ENCODE measurements around the gene NRL. TPM values are rescaled to one million over a fixed set of nuclear protein-coding genes. Genes with fewer than 3 reads are reported as not detected.
A peak's percentile ranks its signal among the peaks of the same experiment; 100 is the strongest.

The NRL gene
- polyA plus RNA-seq, 1 donor: 1.6 TPM

DNA sequence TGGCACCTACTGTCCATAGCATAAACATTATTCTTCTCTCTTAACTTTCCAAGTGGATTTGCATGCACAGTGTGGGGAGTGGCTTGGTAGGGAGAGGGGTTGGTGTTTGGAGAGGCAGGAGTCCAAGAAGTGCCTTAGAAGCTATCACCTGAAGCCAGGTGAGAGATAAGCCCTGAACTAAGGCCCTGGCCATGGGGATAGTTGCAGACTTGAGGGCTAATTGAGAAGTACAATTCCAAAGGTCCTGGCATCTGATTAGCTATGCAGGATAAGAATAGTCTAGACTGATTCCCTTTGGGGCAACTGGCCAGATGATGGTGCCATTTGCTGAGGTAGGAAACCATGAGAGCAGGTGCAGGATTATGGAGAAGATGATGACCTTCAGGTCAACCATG lies 22.6 kb downstream of the NRL start:
- peak overlapping the region; percentile 96 for H3K27ac ChIP-seq (ENCODE audit: low read length)
- H3K9me3 ChIP-seq (ENCODE audit: control insufficient read depth, low read depth, low read length): no peaks in the 10 kb centered on the region
- no peaks in the 10 kb centered on the region for H3K27me3 ChIP-seq (ENCODE audit: control insufficient read depth, insufficient read depth, low read length)
- peak; percentile 88 to 95 for DNase-seq
- peaks cover 47% of the 10 kb centered on the region for H3K4me1 ChIP-seq (ENCODE audit: control insufficient read depth, insufficient read depth, low read length)
- H3K36me3 ChIP-seq (ENCODE audit: control insufficient read depth, insufficient read depth, low read length): peaks cover 7% of the 10 kb centered on the region
- H3K4me3 ChIP-seq (ENCODE audit: low read length): no peak overlapping the region

- Histone ChIP-seq H3K36me3 (ENCODE audit: control insufficient read depth, insufficient read depth, low read length) (no peaks in the 10 kb centered on the region), H3K9me3 (ENCODE audit: control insufficient read depth, low read depth, low read length) (no peaks in the 10 kb centered on the region), H3K27ac (ENCODE audit: low read length) (no peak overlapping the region), H3K27me3 (ENCODE audit: control insufficient read depth, insufficient read depth, low read length) (no peaks in the 10 kb centered on the region), H3K4me3 (ENCODE audit: low read length) (no peak overlapping the region), H3K4me1 (ENCODE audit: control insufficient read depth, insufficient read depth, low read length) (peaks cover 31% of the 10 kb centered on the region)
- WGBS (ENCODE audit: insufficient coverage, low lambda C conversion rate): no CpG with 5 or more reads among the region's 6 CpGs
- no peak for DNase-seq
These were observed 24.9 kb downstream of the NRL start for GRCh38 chr14:24089890-24090289.

DNA sequence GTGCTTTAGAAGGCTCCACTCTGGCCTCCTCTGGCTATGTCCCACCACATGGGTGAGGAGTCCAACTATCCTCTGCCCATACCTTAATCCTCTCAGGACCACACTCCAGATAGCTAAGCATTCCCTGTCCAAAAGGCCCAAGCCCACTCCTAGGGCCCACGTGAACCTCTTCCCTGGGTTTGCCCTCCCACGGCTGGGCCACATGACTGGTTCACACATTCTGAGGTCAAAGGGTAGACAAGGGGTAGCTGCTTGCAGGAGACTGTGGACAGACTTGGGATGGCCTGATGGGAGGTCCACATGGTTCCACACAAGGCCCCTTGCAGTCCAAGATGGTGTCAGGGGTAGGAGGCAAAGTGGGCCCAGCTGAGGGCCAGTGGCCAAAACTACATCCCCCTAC lies 26.7 kb downstream of the NRL start:
- no CpG with 5 or more reads among the region's 2 CpGs for WGBS (ENCODE audit: insufficient coverage, low lambda C conversion rate)

DNA sequence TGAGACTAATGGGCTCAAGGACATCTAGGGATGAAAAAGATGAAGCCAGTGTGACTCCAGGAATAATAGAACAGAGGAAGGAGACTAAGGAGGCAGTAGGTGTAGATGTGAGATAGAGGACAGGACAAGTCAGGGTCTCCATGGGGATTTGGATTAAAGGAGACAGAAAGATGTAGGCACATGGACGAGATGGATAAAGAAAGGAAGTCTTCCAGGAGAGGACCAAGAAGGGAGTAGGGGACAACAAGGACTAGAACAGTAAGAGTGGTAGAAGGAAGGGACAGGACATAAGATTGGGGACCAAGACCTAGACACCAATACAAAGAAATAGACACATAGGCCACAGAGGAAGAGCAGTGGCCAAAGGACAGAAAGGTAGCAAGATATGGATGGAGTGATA lies 27.7 kb downstream of the NRL start:
- WGBS (ENCODE audit: insufficient coverage, low lambda C conversion rate): 83% methylated on average over 1 of the region's 1 CpG

More for the DNA sequence above, 26.7 kb downstream of the NRL start:
- Histone ChIP-seq H3K36me3 (ENCODE audit: control insufficient read depth, insufficient read depth, low read length) (no peaks in the 10 kb centered on the region), H3K27me3 (ENCODE audit: control insufficient read depth, insufficient read depth, low read length) (no peaks in the 10 kb centered on the region), H3K9me3 (ENCODE audit: control insufficient read depth, low read depth, low read length) (no peaks in the 10 kb centered on the region), H3K4me3 (ENCODE audit: low read length) (no peak overlapping the region), H3K4me1 (ENCODE audit: control insufficient read depth, insufficient read depth, low read length) (peaks cover 24% of the 10 kb centered on the region), H3K27ac (ENCODE audit: low read length) (no peak overlapping the region)
- DNase-seq: no peak

GRCh38 chr14:24086193-24086955 lies 28.4 kb downstream of the NRL start:
- H3K4me3 ChIP-seq (ENCODE audit: low read length): no peak overlapping the region
- H3K36me3 ChIP-seq (ENCODE audit: control insufficient read depth, insufficient read depth, low read length): no peaks in the 10 kb centered on the region
- peaks cover 5% of the 10 kb centered on the region for H3K27me3 ChIP-seq (ENCODE audit: control insufficient read depth, insufficient read depth, low read length)
- no peak for DNase-seq
- H3K9me3 ChIP-seq (ENCODE audit: control insufficient read depth, low read depth, low read length): no peaks in the 10 kb centered on the region
- no peak overlapping the region for H3K27ac ChIP-seq (ENCODE audit: low read length)
- H3K4me1 ChIP-seq (ENCODE audit: control insufficient read depth, insufficient read depth, low read length): peaks cover 16% of the 10 kb centered on the region
- WGBS (ENCODE audit: insufficient coverage, low lambda C conversion rate): no CpG with 5 or more reads among the region's 3 CpGs

More for the DNA sequence above, 27.7 kb downstream of the NRL start:
- no peaks in the 10 kb centered on the region for H3K27me3 ChIP-seq (ENCODE audit: control insufficient read depth, insufficient read depth, low read length)
- DNase-seq: no peak
- no peaks in the 10 kb centered on the region for H3K36me3 ChIP-seq (ENCODE audit: control insufficient read depth, insufficient read depth, low read length)
- H3K4me3 ChIP-seq (ENCODE audit: low read length): no peak overlapping the region
- peaks cover 17% of the 10 kb centered on the region for H3K4me1 ChIP-seq (ENCODE audit: control insufficient read depth, insufficient read depth, low read length)
- H3K27ac ChIP-seq (ENCODE audit: low read length): no peak overlapping the region
- H3K9me3 ChIP-seq (ENCODE audit: control insufficient read depth, low read depth, low read length): no peaks in the 10 kb centered on the region

DNA sequence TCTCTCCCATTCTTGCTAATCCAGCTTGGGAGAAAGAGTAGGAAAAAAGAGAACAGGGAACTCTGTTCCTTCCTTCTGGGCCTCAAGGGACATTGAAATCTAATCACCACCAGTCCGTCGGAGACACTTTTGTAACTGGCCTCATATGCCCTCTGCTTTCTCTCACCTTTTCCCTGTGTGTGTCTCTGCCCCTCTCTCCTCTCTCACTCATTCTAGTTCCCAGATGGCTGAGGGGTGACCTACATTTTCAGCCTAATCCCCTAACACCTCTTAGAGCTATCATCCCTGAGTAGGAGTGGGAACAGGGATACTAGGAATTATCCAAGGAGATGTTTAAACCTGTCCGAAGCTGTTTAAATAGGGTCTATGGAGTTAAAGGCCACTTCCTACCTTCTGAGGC lies 29.5 kb downstream of the NRL start:
- DNase-seq: no peak
- WGBS (ENCODE audit: insufficient coverage, low lambda C conversion rate): 75% methylated on average over 2 of the region's 3 CpGs
- no peak overlapping the region for H3K4me3 ChIP-seq (ENCODE audit: low read length)
- no peaks in the 10 kb centered on the region for H3K36me3 ChIP-seq (ENCODE audit: control insufficient read depth, insufficient read depth, low read length)
- H3K27ac ChIP-seq (ENCODE audit: low read length): no peak overlapping the region
- H3K27me3 ChIP-seq (ENCODE audit: control insufficient read depth, insufficient read depth, low read length): peaks cover 6% of the 10 kb centered on the region
- H3K9me3 ChIP-seq (ENCODE audit: control insufficient read depth, low read depth, low read length): no peaks in the 10 kb centered on the region
- peaks cover 14% of the 10 kb centered on the region for H3K4me1 ChIP-seq (ENCODE audit: control insufficient read depth, insufficient read depth, low read length)

DNA sequence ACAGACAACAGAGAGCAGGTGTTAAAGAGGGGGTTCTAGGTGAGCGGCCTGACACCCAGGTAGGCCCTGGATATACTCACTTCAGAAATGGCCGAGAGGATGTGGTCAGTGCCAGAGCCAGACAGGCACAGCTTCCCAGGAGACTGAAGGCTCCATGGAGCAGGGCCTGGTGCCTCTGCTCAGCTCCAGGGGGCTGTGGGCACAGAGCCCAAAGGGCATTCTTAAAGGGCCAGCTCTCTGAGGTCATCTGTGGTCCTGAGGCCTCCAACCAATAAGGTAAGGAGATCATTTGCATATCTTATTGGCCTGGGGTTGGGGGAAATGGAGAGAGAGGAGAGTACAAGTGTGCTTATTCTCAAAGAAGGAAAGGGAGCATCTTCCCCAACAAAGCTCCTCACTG lies 30.3 kb downstream of the NRL start:
- Histone ChIP-seq H3K4me1 (ENCODE audit: control insufficient read depth, insufficient read depth, low read length) (peaks cover 14% of the 10 kb centered on the region), H3K9me3 (ENCODE audit: control insufficient read depth, low read depth, low read length) (no peaks in the 10 kb centered on the region), H3K27me3 (ENCODE audit: control insufficient read depth, insufficient read depth, low read length) (peaks cover 8% of the 10 kb centered on the region), H3K27ac (ENCODE audit: low read length) (no peak overlapping the region), H3K4me3 (ENCODE audit: low read length) (no peak overlapping the region), H3K36me3 (ENCODE audit: control insufficient read depth, insufficient read depth, low read length) (no peaks in the 10 kb centered on the region)
- DNase-seq: no peak
- WGBS (ENCODE audit: insufficient coverage, low lambda C conversion rate): no CpG with 5 or more reads among the region's 2 CpGs

DNA sequence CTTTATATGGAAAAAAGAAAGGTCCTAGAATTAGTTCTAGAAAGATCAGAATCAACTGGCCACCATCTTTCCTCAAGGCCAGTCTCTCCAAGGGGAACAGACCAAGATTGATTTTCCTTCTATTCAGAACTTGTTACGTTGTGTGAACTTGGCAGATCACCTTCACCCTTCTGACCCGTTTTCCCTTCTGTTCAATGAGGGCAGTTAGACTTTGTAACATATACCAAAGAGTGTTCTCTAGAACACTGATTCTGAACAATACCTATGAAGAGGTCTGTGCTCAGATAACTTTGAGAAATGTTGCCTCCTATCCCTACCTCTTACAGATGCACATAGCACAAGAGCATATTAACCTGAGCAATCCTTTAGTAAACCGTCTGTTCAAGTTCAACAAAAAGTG lies 31.3 kb downstream of the NRL start:
- Histone ChIP-seq H3K4me1 (ENCODE audit: control insufficient read depth, insufficient read depth, low read length) (peaks cover 14% of the 10 kb centered on the region), H3K9me3 (ENCODE audit: control insufficient read depth, low read depth, low read length) (no peaks in the 10 kb centered on the region), H3K4me3 (ENCODE audit: low read length) (no peak overlapping the region), H3K27ac (ENCODE audit: low read length) (no peak overlapping the region), H3K36me3 (ENCODE audit: control insufficient read depth, insufficient read depth, low read length) (no peaks in the 10 kb centered on the region), H3K27me3 (ENCODE audit: control insufficient read depth, insufficient read depth, low read length) (peaks cover 8% of the 10 kb centered on the region)
- DNase-seq: no peak
- no CpG with 5 or more reads among the region's 3 CpGs for WGBS (ENCODE audit: insufficient coverage, low lambda C conversion rate)

- no peak for DNase-seq
- WGBS (ENCODE audit: insufficient coverage, low lambda C conversion rate): no CpG with 5 or more reads among the region's 5 CpGs
- Histone ChIP-seq H3K4me1 (ENCODE audit: control insufficient read depth, insufficient read depth, low read length) (peaks cover 14% of the 10 kb centered on the region), H3K9me3 (ENCODE audit: control insufficient read depth, low read depth, low read length) (no peaks in the 10 kb centered on the region), H3K4me3 (ENCODE audit: low read length) (no peak overlapping the region), H3K27ac (ENCODE audit: low read length) (no peak overlapping the region), H3K27me3 (ENCODE audit: control insufficient read depth, insufficient read depth, low read length) (peaks cover 8% of the 10 kb centered on the region), H3K36me3 (ENCODE audit: control insufficient read depth, insufficient read depth, low read length) (no peaks in the 10 kb centered on the region)
These were observed 32.2 kb downstream of the NRL start for GRCh38 chr14:24082411-24083080.

GRCh38 chr14:24081739-24082211 lies 33.0 kb downstream of the NRL start:
- 83% methylated on average over 2 of the region's 26 CpGs for WGBS (ENCODE audit: insufficient coverage, low lambda C conversion rate)
- H3K4me1 ChIP-seq (ENCODE audit: control insufficient read depth, insufficient read depth, low read length): peaks cover 14% of the 10 kb centered on the region
- DNase-seq: peak in 1 of 2 donors; percentile 34
- H3K27ac ChIP-seq (ENCODE audit: low read length): peak overlapping the region; percentile 63
- H3K27me3 ChIP-seq (ENCODE audit: control insufficient read depth, insufficient read depth, low read length): peaks cover 8% of the 10 kb centered on the region
- peak overlapping the region; percentile 52 for H3K4me3 ChIP-seq (ENCODE audit: low read length)
- H3K9me3 ChIP-seq (ENCODE audit: control insufficient read depth, low read depth, low read length): no peaks in the 10 kb centered on the region
- no peaks in the 10 kb centered on the region for H3K36me3 ChIP-seq (ENCODE audit: control insufficient read depth, insufficient read depth, low read length)
